Hepatocyte (in vitro differentiated cells): Measurements from ENCODE around the gene MRPL37. TPM values are rescaled to one million over a fixed set of nuclear protein-coding genes. Genes with fewer than 3 reads are reported as not detected.
"Not testable (repeated sequence)": the region's sequence is repeated elsewhere in the genome, so short reads cannot be mapped to it uniquely, and the experiment has no call there.

Experiments
- DNase-seq: peaks from one replicate; pipeline ENCODE4 v3.0.0-alpha.2; 2016; ENCODE audit warnings: low spot score
- H2AFZ ChIP-seq: fragments of 200-600 bp; sonication (generic); 2 replicates; pipeline ENCODE4 v1.6.0; 2016; ENCODE audit warnings: antibody characterized with exemption, mild to moderate bottlenecking
- H3K27ac ChIP-seq: fragments of 200-600 bp; sonication (generic); 2 replicates; pipeline ENCODE4 v1.5.1; 2016; ENCODE audit warnings: mild to moderate bottlenecking
- H3K27me3 ChIP-seq: fragments of 200-600 bp; sonication (generic); 2 replicates; pipeline ENCODE4 v1.6.1; 2016
- H3K36me3 ChIP-seq: fragments of 200-600 bp; sonication (generic); replicated peaks from 2 replicates; pipeline ENCODE4 v1.5.1; 2016; ENCODE audit warnings: low read depth; ENCODE audit not compliant: insufficient read depth
- H3K4me1 ChIP-seq: fragments of 200-600 bp; sonication (generic); 2 replicates; pipeline ENCODE4 v1.5.1; 2016; ENCODE audit warnings: mild to moderate bottlenecking, moderate library complexity; ENCODE audit not compliant: insufficient read depth
- H3K4me2 ChIP-seq: fragments of 200-600 bp; sonication (generic); 2 replicates; pipeline ENCODE4 v1.6.0; 2016
- H3K4me3 ChIP-seq: fragments of 200-600 bp; sonication (generic); 2 replicates; pipeline ENCODE4 v1.5.1; 2016; ENCODE audit warnings: mild to moderate bottlenecking
- H3K79me2 ChIP-seq: fragments of 200-600 bp; sonication (generic); 2 replicates; pipeline ENCODE4 v1.6.0; 2017; ENCODE audit warnings: mild to moderate bottlenecking
- H3K9me2 ChIP-seq: fragments of 200-600 bp; sonication (generic); replicated peaks from 2 replicates; pipeline ENCODE4 v1.6.0; 2017; ENCODE audit warnings: mild to moderate bottlenecking; ENCODE audit not compliant: insufficient read depth
- H3K9me3 ChIP-seq: fragments of 200-600 bp; sonication (generic); 2 replicates; pipeline ENCODE4 v1.5.1; 2016; ENCODE audit warnings: low read depth, mild to moderate bottlenecking
- H4K20me1 ChIP-seq: fragments of 200-600 bp; sonication (generic); 2 replicates; pipeline ENCODE4 v1.6.0; 2016; ENCODE audit warnings: mild to moderate bottlenecking; ENCODE audit not compliant: insufficient read depth, poor library complexity, severe bottlenecking
- CTCF ChIP-seq: fragments of 200-600 bp; sonication (generic); IDR thresholded peaks from 2 replicates; pipeline ENCODE4 v1.5.1; 2016; ENCODE audit warnings: antibody characterized with exemption, mild to moderate bottlenecking; ENCODE audit not compliant: poor library complexity
- EZH2 ChIP-seq: fragments of 200-600 bp; sonication (generic); IDR thresholded peaks from 2 replicates; pipeline ENCODE4 v1.6.1; 2016; ENCODE audit warnings: antibody characterized with exemption, mild to moderate bottlenecking, borderline replicate concordance
- EZH2phosphoT487 ChIP-seq: fragments of 200-600 bp; sonication (generic); IDR thresholded peaks from one replicate; pipeline ENCODE4 v1.6.1; 2018; ENCODE audit warnings: antibody characterized with exemption, mild to moderate bottlenecking, low read depth, moderate library complexity; ENCODE audit not compliant: unreplicated experiment, severe bottlenecking
- WGBS: methylation state at CpG from one replicate; pipeline ENCODE4 v1.1.6; 2016; ENCODE audit warnings: low lambda C conversion rate; ENCODE audit errors: missing lambda C conversion rate; 5-methylcytosine and 5-hydroxymethylcytosine counted together
- polyA plus RNA-seq: library from polyadenylated mRNA; unstranded; fragments of >200 nt; fragmentation: Nextera tagmentation; extraction: Ambion mirVana; gene quantifications from 2 replicates; pipeline ENCODE4 v1.2.1, GENCODE V29; 2016
- total RNA-seq: library from RNA; depleted of rRNA; stranded (reverse); fragments of >200 nt; gene quantifications from 2 replicates; pipeline ENCODE4 v1.2.3, GENCODE V29; 2014

The MRPL37 gene
- total and polyA plus RNA-seq, 2 experiments from 2014 or later, result 60.9 to 81.8 TPM

DNA sequence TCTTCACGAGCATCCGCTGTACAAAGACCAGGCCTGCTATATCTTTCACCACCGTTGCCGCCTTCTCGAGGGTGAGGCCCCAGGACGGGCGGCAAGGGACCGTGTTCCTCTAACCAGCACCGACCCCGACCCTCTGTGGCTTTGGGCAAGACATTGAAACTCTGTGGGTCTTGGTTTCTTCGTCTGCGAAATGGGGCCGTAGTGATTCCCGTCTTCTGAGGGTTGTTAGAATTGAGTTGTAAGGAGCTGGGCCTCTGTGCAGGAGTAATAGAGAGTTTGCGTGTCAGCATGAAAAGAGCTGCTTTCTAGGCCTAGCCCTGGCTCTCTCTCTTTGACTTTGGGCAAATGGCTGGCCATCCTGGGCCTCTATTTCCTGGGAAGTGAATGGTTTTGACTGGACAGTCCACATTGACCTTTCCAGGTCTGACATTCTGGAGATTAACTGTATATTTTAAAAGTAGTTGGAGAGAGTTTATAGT is 591 bp downstream of the MRPL37 start:
- H3K4me1 ChIP-seq, result peaks cover 10% of the 10 kb centered on the region

DNA sequence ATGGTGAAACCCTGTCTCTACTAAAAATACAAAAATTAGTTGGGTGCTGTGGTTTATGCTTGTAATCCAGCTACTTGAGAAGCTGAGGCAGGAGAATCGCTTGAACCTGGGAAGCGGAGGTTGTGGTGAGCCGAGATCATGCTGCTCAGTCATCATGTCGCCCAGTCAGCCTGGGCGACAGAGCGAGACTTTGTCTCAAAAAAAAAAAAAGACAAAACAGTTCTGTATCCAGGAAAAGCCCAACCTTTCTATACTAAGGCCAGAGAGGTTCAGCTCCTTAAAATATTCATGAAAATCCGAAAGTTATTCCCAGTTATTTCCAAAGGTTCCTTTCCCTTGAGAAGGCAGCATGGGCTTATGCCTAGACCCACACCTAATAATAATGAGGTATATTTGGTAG is 4.2 kb downstream of the MRPL37 start:
- no peak overlapping the region for H3K27ac ChIP-seq
- no peaks in the 10 kb centered on the region for H3K27me3 ChIP-seq
- H3K4me2 ChIP-seq, result no peak overlapping the region
- H3K79me2 ChIP-seq, result peaks cover 39% of the 10 kb centered on the region
- no peaks in the 10 kb centered on the region for H3K9me2 ChIP-seq
- H2AFZ ChIP-seq, result no peak overlapping the region
- H3K4me1 ChIP-seq, result peaks cover 10% of the 10 kb centered on the region
- WGBS, result 84% methylated on average over 7 of the region's 7 CpGs
- H3K36me3 ChIP-seq, result no peaks in the 10 kb centered on the region
- no peak for TF ChIP-seq CTCF
- TF ChIP-seq EZH2, result no peak
- no peak for TF ChIP-seq EZH2phosphoT487
- no peak for DNase-seq
- H3K9me3 ChIP-seq, result no peaks in the 10 kb centered on the region
- no peaks in the 10 kb centered on the region for H4K20me1 ChIP-seq
- no peak overlapping the region for H3K4me3 ChIP-seq

More for the DNA sequence above, 591 bp downstream of the MRPL37 start:
- H3K4me2 ChIP-seq, result peak overlapping the region; percentile 84
- TF ChIP-seq CTCF (no peak), EZH2 (no peak), EZH2phosphoT487 (no peak)
- no peaks in the 10 kb centered on the region for H3K9me2 ChIP-seq
- H3K36me3 ChIP-seq, result no peaks in the 10 kb centered on the region
- peak overlapping the region; percentile 63 for H3K27ac ChIP-seq
- 2% methylated on average over 15 of the region's 15 CpGs for WGBS
- no peaks in the 10 kb centered on the region for H4K20me1 ChIP-seq
- H3K9me3 ChIP-seq, result no peaks in the 10 kb centered on the region
- H3K4me3 ChIP-seq, result peak overlapping the region; percentile 63
- no peaks in the 10 kb centered on the region for H3K27me3 ChIP-seq
- peak overlapping the region; percentile 74 for H2AFZ ChIP-seq
- no peak for DNase-seq
- H3K79me2 ChIP-seq, result peaks cover 39% of the 10 kb centered on the region

- Histone ChIP-seq H3K9me3 (no peaks in the 10 kb centered on the region), H3K27me3 (no peaks in the 10 kb centered on the region), H3K79me2 (peaks cover 17% of the 10 kb centered on the region), H3K9me2 (no peaks in the 10 kb centered on the region), H2AFZ (no peak overlapping the region), H3K4me3 (no peak overlapping the region), H3K4me2 (no peak overlapping the region), H3K4me1 (no peaks in the 10 kb centered on the region), H3K36me3 (no peaks in the 10 kb centered on the region), H3K27ac (no peak overlapping the region), H4K20me1 (no peaks in the 10 kb centered on the region)
- 96% methylated on average over 1 of the region's 1 CpG for WGBS
- TF ChIP-seq CTCF, result no peak
- TF ChIP-seq EZH2phosphoT487, result no peak
- no peak for TF ChIP-seq EZH2
- no peak for DNase-seq
Observed at GRCh38 chr1:54207287-54207686, 7.3 kb downstream of the MRPL37 start.

DNA sequence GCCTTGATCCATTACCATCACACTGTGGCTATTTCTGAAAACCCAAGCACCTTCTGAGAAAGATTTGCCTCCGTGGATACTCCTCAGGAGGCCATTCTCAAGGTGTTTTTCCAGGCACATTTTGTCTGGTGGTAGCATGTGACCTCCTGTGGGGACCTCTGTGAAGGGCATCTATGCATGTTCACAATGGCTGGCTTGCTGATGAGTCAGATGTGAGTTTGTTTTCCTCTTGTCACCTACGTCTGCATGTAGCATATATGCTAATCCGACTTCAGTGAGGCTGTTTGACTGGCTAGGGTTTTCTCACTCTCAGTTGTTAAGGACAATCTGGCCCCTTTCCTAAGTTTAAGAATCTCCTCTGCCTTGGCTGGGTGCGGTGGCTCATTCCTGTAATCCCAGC is 7.9 kb downstream of the MRPL37 start:
- not testable (repeated sequence) for H3K36me3 ChIP-seq, H3K27ac ChIP-seq, H2AFZ ChIP-seq, H4K20me1 ChIP-seq, H3K4me3 ChIP-seq, DNase-seq, H3K27me3 ChIP-seq, H3K9me2 ChIP-seq, H3K9me3 ChIP-seq, H3K4me2 ChIP-seq, H3K4me1 ChIP-seq
- WGBS, result 64% methylated on average over 4 of the region's 4 CpGs
- peaks cover 11% of the 10 kb centered on the region for H3K79me2 ChIP-seq
